ENCODE data around the gene GGA1.
"Not testable (repeated sequence)": the region's sequence is repeated elsewhere in the genome, so short reads cannot be mapped to it uniquely, and the experiment has no call there.

DNA sequence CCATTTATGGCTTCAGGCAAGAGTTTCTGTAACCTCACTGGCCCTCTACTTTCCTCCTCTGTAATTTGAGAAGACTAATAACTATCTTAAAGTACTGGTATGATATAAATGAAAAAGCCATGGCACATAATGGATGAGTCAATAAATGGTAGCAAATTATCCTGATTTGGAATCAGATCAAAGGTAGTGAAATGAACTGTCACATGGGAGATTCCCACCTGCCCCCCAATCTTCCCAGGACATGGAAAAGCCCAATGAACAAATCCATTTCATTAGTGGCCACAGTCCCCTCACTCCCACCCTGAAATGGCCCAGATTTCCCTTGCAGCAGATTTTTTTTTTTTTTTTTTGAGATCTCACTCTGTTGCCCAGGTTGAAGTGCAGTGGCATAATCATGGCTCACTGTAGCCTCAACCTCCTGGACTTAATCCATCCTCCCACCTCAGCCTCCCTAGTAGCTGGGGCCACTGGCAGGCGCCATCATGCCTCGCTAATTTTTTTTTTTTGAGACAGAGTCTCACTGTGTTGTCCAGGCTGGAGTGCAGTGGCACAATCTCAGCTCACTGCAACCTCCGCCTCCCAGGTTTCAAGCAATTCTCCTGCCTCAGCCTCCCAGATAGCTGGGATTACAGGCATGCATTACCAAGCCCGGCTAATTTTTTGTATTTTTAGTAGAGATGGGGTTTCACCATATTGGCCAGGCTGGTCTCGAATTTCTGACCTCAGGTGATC lies 5.9 kb upstream of the GGA1 start:
- TF ChIP-seq, protein P1, sequence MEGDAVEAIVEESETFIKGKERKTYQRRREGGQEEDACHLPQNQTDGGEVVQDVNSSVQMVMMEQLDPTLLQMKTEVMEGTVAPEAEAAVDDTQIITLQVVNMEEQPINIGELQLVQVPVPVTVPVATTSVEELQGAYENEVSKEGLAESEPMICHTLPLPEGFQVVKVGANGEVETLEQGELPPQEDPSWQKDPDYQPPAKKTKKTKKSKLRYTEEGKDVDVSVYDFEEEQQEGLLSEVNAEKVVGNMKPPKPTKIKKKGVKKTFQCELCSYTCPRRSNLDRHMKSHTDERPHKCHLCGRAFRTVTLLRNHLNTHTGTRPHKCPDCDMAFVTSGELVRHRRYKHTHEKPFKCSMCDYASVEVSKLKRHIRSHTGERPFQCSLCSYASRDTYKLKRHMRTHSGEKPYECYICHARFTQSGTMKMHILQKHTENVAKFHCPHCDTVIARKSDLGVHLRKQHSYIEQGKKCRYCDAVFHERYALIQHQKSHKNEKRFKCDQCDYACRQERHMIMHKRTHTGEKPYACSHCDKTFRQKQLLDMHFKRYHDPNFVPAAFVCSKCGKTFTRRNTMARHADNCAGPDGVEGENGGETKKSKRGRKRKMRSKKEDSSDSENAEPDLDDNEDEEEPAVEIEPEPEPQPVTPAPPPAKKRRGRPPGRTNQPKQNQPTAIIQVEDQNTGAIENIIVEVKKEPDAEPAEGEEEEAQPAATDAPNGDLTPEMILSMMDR (IDR thresholded peaks at IDR 0.05 in 8 of 11, conservative IDR thresholded peaks at IDR 0.05 in 3 of 11) = not testable (repeated sequence)
- TF ChIP-seq POLR2AphosphoS5 (IDR thresholded peaks at IDR 0.05) = not testable (repeated sequence)

All from spleen (tissue), 7 donors.